Erythroblast (primary cell): ENCODE results near the gene ADAMTS9.

Experiments
- GATA1 ChIP-seq: IDR thresholded peaks from 2 replicates; pipeline ENCODE4 v1.6.1; 2011; ENCODE audit warnings: low read depth, mild to moderate bottlenecking, control low read depth, low read length, moderate library complexity
- POLR2A ChIP-seq: IDR thresholded peaks from 2 replicates; pipeline ENCODE4 v1.6.1; 2011; ENCODE audit warnings: mild to moderate bottlenecking, low read length

GRCh38 chr3:64475037-64475436 lies 212.8 kb downstream of the ADAMTS9 start:
- TF ChIP-seq POLR2A: no peak
- TF ChIP-seq GATA1: no peak
